KOPT-K1 (cell line): ENCODE results near the gene GARIN6.

Experiments
- H3K27ac ChIP-seq: fragments of 200-600 bp; sonication (generic); 2 replicates; pipeline ENCODE4 v1.5.1; 2016; ENCODE audit warnings: antibody characterized with exemption, mild to moderate bottlenecking, low read depth, low read length; ENCODE audit not compliant: poor library complexity, severe bottlenecking
- H3K36me3 ChIP-seq: fragments of 200-600 bp; sonication (generic); 2 replicates; pipeline ENCODE4 v1.5.1; 2017; ENCODE audit warnings: antibody characterized with exemption, mild to moderate bottlenecking, low read length, moderate library complexity; ENCODE audit not compliant: insufficient read depth
- H3K9me3 ChIP-seq: fragments of 200-600 bp; sonication (generic); 2 replicates; pipeline ENCODE4 v1.5.1; 2017; ENCODE audit warnings: antibody characterized with exemption, low read length, mild to moderate bottlenecking; ENCODE audit not compliant: insufficient read depth, poor library complexity, severe bottlenecking

The GARIN6 gene

DNA sequence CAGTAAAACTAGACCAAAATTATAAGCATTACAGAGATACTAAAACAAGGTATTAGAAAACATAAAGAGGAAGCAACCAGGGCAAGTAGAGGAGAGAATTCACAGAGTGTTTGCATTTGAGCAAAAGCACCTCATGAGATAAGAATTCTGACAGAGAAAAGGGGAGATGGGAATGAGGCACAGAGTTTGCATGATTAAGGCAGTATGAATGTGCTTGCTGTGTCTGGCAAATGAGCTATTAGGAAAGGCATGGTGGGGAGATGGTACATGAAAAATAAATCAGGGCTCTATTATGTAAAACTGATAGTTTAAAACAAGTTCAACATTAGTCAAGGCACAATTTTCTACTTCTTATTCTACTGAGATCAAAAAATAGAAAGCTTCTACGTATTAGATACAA, 23.1 kb downstream of the GARIN6 start:
- H3K9me3 ChIP-seq = no peaks in the 10 kb centered on the region
- H3K27ac ChIP-seq = no peak overlapping the region
- no peaks in the 10 kb centered on the region for H3K36me3 ChIP-seq

DNA sequence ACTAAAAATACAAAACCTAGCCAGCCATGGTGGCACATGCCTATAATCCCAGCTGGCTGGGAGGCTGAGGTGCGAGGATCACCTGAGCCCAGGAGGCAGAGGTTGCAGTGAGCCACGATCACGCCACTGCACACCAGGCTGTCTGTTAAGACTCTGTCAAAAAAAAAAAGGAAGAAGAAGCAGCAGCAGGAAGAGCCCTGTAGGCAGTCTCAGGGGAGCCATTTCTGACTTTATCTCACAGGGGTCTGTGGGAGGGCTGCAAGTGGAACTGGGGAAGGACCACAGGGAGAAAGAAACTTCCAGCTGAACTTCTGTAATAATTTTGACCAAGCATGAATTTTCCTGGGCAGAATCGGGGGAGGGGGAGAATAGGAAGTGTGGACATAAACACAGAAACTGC, 32.7 kb downstream of the GARIN6 start:
- no peak overlapping the region for H3K27ac ChIP-seq
- no peaks in the 10 kb centered on the region for H3K36me3 ChIP-seq
- H3K9me3 ChIP-seq = no peaks in the 10 kb centered on the region

DNA sequence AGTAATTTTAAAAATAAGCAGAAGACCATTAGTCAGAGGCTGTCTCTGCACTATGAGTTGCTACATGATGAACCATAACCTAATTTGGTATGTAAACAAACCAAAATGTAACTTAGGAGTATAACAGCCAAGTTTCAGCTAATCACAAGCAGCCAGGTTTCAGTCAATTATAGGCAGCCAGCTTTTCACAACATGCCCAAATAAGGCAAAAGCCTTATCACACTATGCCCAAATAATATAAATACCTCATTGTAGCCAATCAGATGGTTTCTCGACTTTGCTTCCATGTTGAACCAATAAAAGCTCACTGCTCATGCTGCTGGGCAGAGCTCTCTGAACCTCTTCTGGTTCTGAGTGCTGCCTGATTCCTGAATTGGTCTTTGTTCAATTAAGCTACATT, 38.6 kb downstream of the GARIN6 start:
- Histone ChIP-seq H3K36me3 (no peaks in the 10 kb centered on the region), H3K27ac (no peak overlapping the region), H3K9me3 (no peaks in the 10 kb centered on the region)

DNA sequence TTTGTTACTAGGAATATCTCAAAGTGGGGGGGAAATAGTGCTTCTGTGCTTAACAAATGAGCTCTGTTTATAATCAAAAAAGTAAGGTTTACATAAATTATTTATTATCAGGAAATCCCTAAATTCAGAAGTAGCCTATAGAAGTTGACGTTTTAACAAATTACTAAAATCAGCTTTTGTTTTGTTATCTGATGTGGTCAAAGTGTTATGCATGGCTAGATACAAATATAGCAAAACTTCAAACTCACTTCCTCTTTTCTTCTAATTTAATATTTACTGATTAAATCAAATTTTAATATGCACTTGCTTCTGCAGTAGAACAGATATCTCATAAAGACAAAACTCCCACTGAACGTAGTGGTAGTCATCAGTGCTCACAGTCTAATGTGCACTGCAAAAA, 47.5 kb downstream of the GARIN6 start:
- H3K9me3 ChIP-seq = no peaks in the 10 kb centered on the region
- no peaks in the 10 kb centered on the region for H3K36me3 ChIP-seq
- no peak overlapping the region for H3K27ac ChIP-seq
